IMR-90 (cell line): ENCODE measurements around the gene RAB27B. TPM values are rescaled to one million over a fixed set of nuclear protein-coding genes. Genes with fewer than 3 reads are reported as not detected.

ENCODE experiments used
- ATAC-seq: fragments of 200-7000 bp; cut with Tn5 transposase; 2 replicates; pipeline ENCODE4 v1.9.1; 2020; ENCODE audit warnings: low read depth, mild to moderate bottlenecking, moderate library complexity
- BruUV-seq: library from RNA; stranded (reverse); fragments of 400-500 nt; replicated peaks from 2 replicates; lab custom pipeline; 2021; lab: Mats Ljungman, UMichigan
- CTCF ChIA-PET: fragments of 300-600 bp; formaldehyde crosslinking; extraction: SDS; loops from one replicate; lab custom pipeline; 2021; ENCODE audit warnings: antibody characterized with exemption; lab: Yijun Ruan, JAX
- POLR2A ChIA-PET: fragments of 300-600 bp; sonication (Branson Sonifier 250); formaldehyde crosslinking; loops from one replicate; lab custom pipeline; 2022; ENCODE audit warnings: antibody characterized with exemption; ENCODE audit not compliant: unreplicated experiment; lab: Charles Lee
- DNase-seq: peaks from one replicate; pipeline ENCODE4 v3.0.0; 2013
- H2AFZ ChIP-seq: replicated peaks from 2 replicates; pipeline ENCODE3; 2013; ENCODE audit warnings: low read length, mild to moderate bottlenecking; ENCODE audit not compliant: poor library complexity
- H2AK5ac ChIP-seq: 2 replicates; pipeline ENCODE4 v1.6.1; 2013; ENCODE audit warnings: low read depth, low read length, inconsistent platforms
- H2AK9ac ChIP-seq: replicated peaks from 2 replicates; pipeline ENCODE3; 2013; ENCODE audit warnings: mild to moderate bottlenecking, low read depth, low read length, moderate library complexity; ENCODE audit not compliant: poor library complexity
- H2BK120ac ChIP-seq: 2 replicates; pipeline ENCODE4 v1.6.1; 2013; ENCODE audit warnings: low read depth, low read length, inconsistent platforms
- H2BK15ac ChIP-seq: 3 replicates; pipeline ENCODE4 v1.6.1; 2013; ENCODE audit warnings: low read depth, low read length, inconsistent platforms
- H2BK20ac ChIP-seq: 2 replicates; pipeline ENCODE4 v1.6.1; 2013; ENCODE audit warnings: low read depth, mild to moderate bottlenecking, inconsistent platforms, low read length, moderate library complexity
- H2BK5ac ChIP-seq: 2 replicates; pipeline ENCODE4 v1.6.1; 2013; ENCODE audit warnings: mild to moderate bottlenecking, low read depth, low read length, inconsistent platforms; ENCODE audit not compliant: poor library complexity, severe bottlenecking
- H3K14ac ChIP-seq: replicated peaks from 2 replicates; pipeline ENCODE4 v1.6.1; 2013; ENCODE audit warnings: low read depth, low read length, inconsistent platforms
- H3K18ac ChIP-seq: 2 replicates; pipeline ENCODE4 v1.6.1; 2013; ENCODE audit warnings: low read depth, low read length, control low read depth
- H3K23ac ChIP-seq: 2 replicates; pipeline ENCODE4 v1.6.1; 2013; ENCODE audit warnings: low read depth, low read length, inconsistent platforms
- H3K27ac ChIP-seq: 2 replicates; pipeline ENCODE4 v1.5.1; 2013; ENCODE audit warnings: mild to moderate bottlenecking, control low read depth, low read length; ENCODE audit not compliant: insufficient read depth
- H3K27me3 ChIP-seq: 2 replicates; pipeline ENCODE4 v1.6.1; 2013; ENCODE audit warnings: low read length; ENCODE audit not compliant: control insufficient read depth, insufficient read depth
- H3K36me3 ChIP-seq: 2 replicates; pipeline ENCODE4 v1.6.1; 2013; ENCODE audit warnings: low read length, mixed read lengths; ENCODE audit not compliant: control insufficient read depth, insufficient read depth
- H3K4ac ChIP-seq: 2 replicates; pipeline ENCODE4 v1.6.1; 2013; ENCODE audit warnings: low read depth, low read length, inconsistent platforms
- H3K4me1 ChIP-seq: 2 replicates; pipeline ENCODE4 v1.6.1; 2013; ENCODE audit warnings: low read length, mixed read lengths; ENCODE audit not compliant: control insufficient read depth, insufficient read depth
- H3K4me2 ChIP-seq: 2 replicates; pipeline ENCODE4 v1.6.1; 2013; ENCODE audit warnings: low read depth, mild to moderate bottlenecking, control low read depth, low read length, moderate library complexity
- H3K4me3 ChIP-seq: 2 replicates; pipeline ENCODE4 v1.5.1; 2013; ENCODE audit warnings: low read depth, mild to moderate bottlenecking, control low read depth, low read length, moderate library complexity; ENCODE audit not compliant: insufficient read depth
- H3K56ac ChIP-seq: 2 replicates; pipeline ENCODE4 v1.6.1; 2013; ENCODE audit warnings: low read length, inconsistent platforms; ENCODE audit not compliant: insufficient read depth; ENCODE audit errors: extremely low read depth
- H3K79me1 ChIP-seq, 2 experiments: 2 replicates each; pipeline ENCODE4 v1.6.1; 2013; ENCODE audit warnings: low read length in 2 of 2, inconsistent platforms in 1 of 2, low read depth in 1 of 2
- H3K9ac ChIP-seq: 2 replicates; pipeline ENCODE4 v1.6.1; 2013; ENCODE audit warnings: low read depth, low read length, control low read depth
- H3K9me1 ChIP-seq: 2 replicates; pipeline ENCODE4 v1.6.1; 2013; ENCODE audit warnings: low read length, inconsistent platforms; ENCODE audit not compliant: insufficient read depth
- H3K9me3 ChIP-seq: 2 replicates; pipeline ENCODE4 v1.6.1; 2013; ENCODE audit warnings: low read length; ENCODE audit not compliant: control insufficient read depth, insufficient read depth
- H4K20me1 ChIP-seq: 2 replicates; pipeline ENCODE4 v1.6.1; 2013; ENCODE audit warnings: low read length, inconsistent platforms; ENCODE audit not compliant: insufficient read depth
- H4K5ac ChIP-seq: 2 replicates; pipeline ENCODE4 v1.6.1; 2013; ENCODE audit warnings: mild to moderate bottlenecking, low read depth, low read length, control low read depth
- H4K8ac ChIP-seq, 2 experiments: 2 replicates each; pipeline ENCODE4 v1.6.1; 2013; ENCODE audit warnings: low read depth in 2 of 2, low read length in 2 of 2, control low read depth in 1 of 2, inconsistent platforms in 1 of 2
- H4K91ac ChIP-seq: 2 replicates; pipeline ENCODE4 v1.6.1; 2013; ENCODE audit warnings: low read depth, low read length, inconsistent platforms; ENCODE audit not compliant: insufficient read depth
- CEBPB ChIP-seq: IDR thresholded peaks from 2 replicates; pipeline ENCODE4 v1.6.1; 2012; ENCODE audit warnings: low read depth, low read length, improper control_type of control experiment
- CHD1 ChIP-seq: IDR thresholded peaks from 2 replicates; pipeline ENCODE4 v1.6.1; 2012; ENCODE audit warnings: low read depth, low read length, improper control_type of control experiment
- MXI1 ChIP-seq: IDR thresholded peaks from 2 replicates; pipeline ENCODE4 v1.6.1; 2012; ENCODE audit warnings: low read depth, mild to moderate bottlenecking, low read length, moderate library complexity, borderline replicate concordance
- NFE2L2 ChIP-seq: fragments of 150-350 bp; IDR thresholded peaks from 2 replicates; pipeline ENCODE4 v1.6.1; 2016; ENCODE audit warnings: low read depth, mild to moderate bottlenecking, low read length
- WGBS, 2 experiments: methylation state at CpG; one replicate each; pipeline versions ENCODE4 v1.1.5 to v1.1.7; 2013; ENCODE audit warnings: missing lambda C conversion rate in 2 of 2; ENCODE audit not compliant: insufficient read length in 1 of 2; ENCODE audit errors: extremely low coverage in 2 of 2; 5-methylcytosine and 5-hydroxymethylcytosine counted together
- dilution Hi-C: fragments of 300-500 bp; cut with HindIII; formaldehyde crosslinking; loops from one replicate; pipeline ENCODE4 v1.14.3; 2018; ENCODE audit warnings: low sequenced_read_pairs; ENCODE audit not compliant: unreplicated experiment
- in situ Hi-C: fragments of 300-500 bp; cut with MboI; formaldehyde crosslinking; loops from 3 replicates; pipeline ENCODE4 v1.14.3; 2019; ENCODE audit warnings: low sequenced_read_pairs, inconsistent platforms, mixed read lengths
- intact Hi-C: fragments of 100-400 bp; cut with micrococcal nuclease; formaldehyde crosslinking; loops from 2 replicates; pipeline ENCODE4 v1.10.0; 2022
- polyA plus RNA-seq, 3 experiments: library from polyadenylated mRNA; depleted of rRNA; stranded (reverse); fragments of >200 nt; gene quantifications; 2 replicates each; pipeline ENCODE4 v1.2.3, GENCODE V29; 2012; ENCODE audit warnings: low replicate concordance in 1 of 3
- total RNA-seq: library from RNA; depleted of rRNA; stranded (reverse); fragments of >200 nt; gene quantifications from 2 replicates; pipeline ENCODE4 v1.2.3, GENCODE V29; 2012
- TF ChIP-seq, protein P1 (sequence below): conservative IDR thresholded peaks from 2 replicates; pipeline ENCODE4 v1.5.1; 2012; ENCODE audit warnings: mild to moderate bottlenecking, low read depth, low read length, improper control_type of control experiment

Gene RAB27B
- total and polyA plus RNA-seq, 2 of the 4 experiments (the other 2 are of a cell fraction): 0.24 to 1.3 TPM

DNA sequence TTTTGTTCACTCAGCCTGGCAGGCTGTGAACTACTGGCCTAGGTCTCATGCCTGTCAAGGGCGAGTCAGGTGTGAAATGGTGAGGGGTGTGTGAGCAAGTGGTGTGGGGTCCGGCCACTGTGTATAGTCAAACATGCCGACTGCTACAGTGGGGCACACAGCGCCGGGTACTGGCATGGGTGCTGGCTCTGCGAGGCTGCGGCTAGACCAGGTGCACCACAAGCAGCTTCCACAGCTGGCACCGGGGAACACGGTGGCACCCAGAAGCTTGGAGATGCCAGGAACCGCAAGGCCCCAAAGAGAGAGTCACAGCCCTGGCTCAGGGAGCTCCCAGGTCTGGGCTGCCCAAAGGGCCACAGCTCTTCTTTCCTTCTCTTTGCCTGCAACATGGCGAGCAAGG lies 81.3 kb downstream of the RAB27B start:
- Histone ChIP-seq H2BK120ac (no peak overlapping the region), H3K4me3 (no peak overlapping the region), H3K9me3 (no peaks in the 10 kb centered on the region), H4K91ac (no peak overlapping the region), H4K20me1 (no peaks in the 10 kb centered on the region), H3K23ac (no peak overlapping the region), H3K27me3 (no peaks in the 10 kb centered on the region), H3K79me1 (no peaks in the 10 kb centered on the region), H3K56ac (no peak overlapping the region), H3K4me1 (0 out of 2 replicates have a peak, but pooled peaks cover 2% of the 10 kb centered on the region), H2BK20ac (no peak overlapping the region), H3K27ac (no peak overlapping the region), H3K9me1 (peaks cover 2% of the 10 kb centered on the region; the same call in 1 of the 2 replicates), H2AK5ac (no peak overlapping the region), H2AFZ (no peak overlapping the region), H2AK9ac (no peak overlapping the region), H3K36me3 (peaks cover 3% of the 10 kb centered on the region), H3K4ac (no peak overlapping the region), H2BK15ac (no peak overlapping the region), H3K14ac (no peak overlapping the region), H4K5ac (no peak overlapping the region), H3K9ac (no peak overlapping the region), H3K18ac (no peak overlapping the region), H2BK5ac (no peak overlapping the region), H3K4me2 (no peak overlapping the region), H4K8ac (no peak overlapping the region)
- DNase-seq (no peak), ATAC-seq (no peak)
- TF ChIP-seq NFE2L2: no peak
- TF ChIP-seq CHD1: no peak
- TF ChIP-seq, protein P1, sequence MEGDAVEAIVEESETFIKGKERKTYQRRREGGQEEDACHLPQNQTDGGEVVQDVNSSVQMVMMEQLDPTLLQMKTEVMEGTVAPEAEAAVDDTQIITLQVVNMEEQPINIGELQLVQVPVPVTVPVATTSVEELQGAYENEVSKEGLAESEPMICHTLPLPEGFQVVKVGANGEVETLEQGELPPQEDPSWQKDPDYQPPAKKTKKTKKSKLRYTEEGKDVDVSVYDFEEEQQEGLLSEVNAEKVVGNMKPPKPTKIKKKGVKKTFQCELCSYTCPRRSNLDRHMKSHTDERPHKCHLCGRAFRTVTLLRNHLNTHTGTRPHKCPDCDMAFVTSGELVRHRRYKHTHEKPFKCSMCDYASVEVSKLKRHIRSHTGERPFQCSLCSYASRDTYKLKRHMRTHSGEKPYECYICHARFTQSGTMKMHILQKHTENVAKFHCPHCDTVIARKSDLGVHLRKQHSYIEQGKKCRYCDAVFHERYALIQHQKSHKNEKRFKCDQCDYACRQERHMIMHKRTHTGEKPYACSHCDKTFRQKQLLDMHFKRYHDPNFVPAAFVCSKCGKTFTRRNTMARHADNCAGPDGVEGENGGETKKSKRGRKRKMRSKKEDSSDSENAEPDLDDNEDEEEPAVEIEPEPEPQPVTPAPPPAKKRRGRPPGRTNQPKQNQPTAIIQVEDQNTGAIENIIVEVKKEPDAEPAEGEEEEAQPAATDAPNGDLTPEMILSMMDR: no peak
- TF ChIP-seq CEBPB: no peak
- TF ChIP-seq MXI1: no peak
- no CpG with 5 or more reads among the region's 11 CpGs for WGBS, 2 experiments
- BruUV-seq: no TSS peak
- CTCF ChIA-PET: no interaction called here
- POLR2A ChIA-PET: no interaction called here
- intact Hi-C loops: no loop called here
- dilution Hi-C loops: no loop called here
- in situ Hi-C loops: no loop called here
